Measurements from ENCODE around the gene BCL10. TPM values are rescaled to one million over a fixed set of nuclear protein-coding genes. Genes with fewer than 3 reads are reported as not detected.

BCL10 gene
- total RNA-seq, result 26.7 and 34.3 TPM in 2 replicates

DNA sequence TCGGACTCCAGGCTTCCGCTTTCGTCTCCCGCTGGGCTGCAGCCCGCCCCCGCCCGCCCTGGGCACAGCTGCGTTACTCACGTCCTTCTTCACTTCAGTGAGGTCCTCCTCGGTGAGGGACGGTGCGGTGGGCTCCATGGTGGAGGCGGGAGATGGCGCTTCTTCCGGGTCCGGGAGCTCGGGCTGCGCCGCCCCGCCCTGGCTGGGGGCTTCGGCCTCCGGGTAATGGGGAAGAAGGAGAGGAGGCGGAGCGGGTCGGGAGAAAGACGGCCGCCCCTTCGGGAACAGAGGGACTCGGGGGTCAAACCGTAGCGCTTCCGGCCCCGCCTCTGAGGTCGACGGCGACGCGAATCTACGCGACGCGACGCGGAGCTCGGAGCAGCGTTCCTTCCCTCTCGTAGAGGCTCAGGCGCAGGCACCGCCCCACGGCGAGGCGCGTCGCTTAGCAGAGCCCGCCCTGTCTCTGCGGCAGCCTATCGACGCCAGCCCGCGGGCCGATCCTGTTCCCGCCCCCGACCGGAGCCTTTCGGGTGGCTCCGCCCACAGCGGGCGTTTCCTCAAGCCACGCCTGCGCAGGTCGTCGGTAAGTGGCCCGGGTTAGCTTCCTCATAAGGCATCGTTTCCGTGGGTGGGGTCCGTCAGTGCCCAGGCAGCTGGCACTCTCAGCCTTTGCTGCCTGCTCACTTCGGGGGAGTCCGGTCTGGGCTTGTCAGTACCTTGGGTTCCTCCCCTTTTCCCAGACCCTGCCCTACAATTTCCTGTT, at the start of gene BCL10:
Gene BCL10 (minus strand): TSS at position 418 of the 763 bp plus-strand sequence. CDS start 280 bp downstream, at position 138.

GRCh38 chr1:85259118-85259911, 17.1 kb downstream of the BCL10 start, which contains the start of gene C1orf52:
Gene C1orf52, minus strand, starts transcription at chr1:85259662. Its CDS starts 29 bp downstream, at chr1:85259633.

Other genes with a start within 250 kb of the BCL10 start
- gene MCOLN3, start 228.1 kb downstream of the BCL10 start, total RNA-seq, result under 0.01 TPM in 1 of 2 replicates, not detected in the other
- 3.0 and 3.1 TPM in 2 replicates for gene SYDE2, start 75.6 kb downstream of the BCL10 start, total RNA-seq
- gene C1orf52, start 17.0 kb downstream of the BCL10 start, total RNA-seq, result 8.1 and 21.6 TPM in 2 replicates
- gene DDAH1, start 188.5 kb upstream of the BCL10 start, total RNA-seq, result 6.0 and 27.3 TPM in 2 replicates